ENCODE results near the gene CD93. TPM values are rescaled to one million over a fixed set of nuclear protein-coding genes. Genes with fewer than 3 reads are reported as not detected.

CD93 gene
- total RNA-seq, 1 experiment from 2014 or later = not detected

DNA sequence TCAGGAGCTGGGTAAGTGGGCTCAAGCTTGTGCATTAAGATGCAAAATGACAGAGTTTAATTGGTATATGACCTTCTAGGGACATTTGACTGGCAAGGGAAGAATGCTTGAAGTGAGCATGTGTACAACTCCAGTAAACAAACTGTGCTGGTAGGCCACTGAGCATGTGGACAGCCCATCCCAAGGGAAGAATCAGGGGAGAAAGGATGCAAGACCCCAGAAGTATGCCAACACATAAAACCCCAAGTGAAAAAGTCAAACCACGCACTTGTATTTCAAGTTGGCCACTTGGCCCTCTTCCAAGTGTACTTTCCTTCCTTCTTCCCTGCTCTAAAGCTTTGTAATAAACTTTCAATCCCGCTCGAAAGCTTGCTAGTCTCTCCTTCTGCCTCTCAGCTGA is 26.3 kb downstream of the CD93 start:
- no peaks in the 10 kb centered on the region for H3K27me3 ChIP-seq (replicated peaks; ENCODE audit: control insufficient read depth, insufficient read depth, low read length)
- Mint-ChIP-seq H3K4me3 (ENCODE audit: unreplicated experiment) (no peak overlapping the region), H3K27ac (ENCODE audit: unreplicated experiment) (no peak overlapping the region), H3K36me3 (ENCODE audit: insufficient read depth, unreplicated experiment) (no peaks in the 10 kb centered on the region), H3K4me1 (ENCODE audit: low read depth, unreplicated experiment) (peaks cover 23% of the 10 kb centered on the region), H3K9me3 (ENCODE audit: unreplicated experiment) (no peaks in the 10 kb centered on the region), H3K27me3 (ENCODE audit: insufficient read depth, unreplicated experiment) (no peaks in the 10 kb centered on the region)
- no TSS peak for BruUV-seq (replicated peaks)
- CTCF ChIA-PET = interaction anchor here (0.7 kb wide), 1 partner anchor 106 kb away, joined by 3 read pairs; no protein-coding TSS in a partner anchor
- no peak for TF ChIP-seq CTCF (IDR thresholded peaks at IDR 0.05; ENCODE audit: insufficient read depth in 1 of 2, low read depth in 1 of 2, low read length in 1 of 2, severe bottlenecking in 1 of 2, unreplicated experiment in 1 of 2)
- no peak overlapping the region for H3K4me3 ChIP-seq (ENCODE audit: low read depth, low read length)
- no peaks in the 10 kb centered on the region for H3K9me3 ChIP-seq
- intact Hi-C loops (cut with micrococcal nuclease; ENCODE audit: unreplicated experiment) = loop anchor here (5.0 to 10.0 kb wide), 3 partner anchors 105 to 368 kb away; no protein-coding TSS in a partner anchor
- POLR2A ChIA-PET = no interaction called here
- H3K4me1 ChIP-seq = peaks cover 37% of the 10 kb centered on the region
- DNase-seq = no peak
- no peaks in the 10 kb centered on the region for H3K36me3 ChIP-seq (ENCODE audit: control insufficient read depth, insufficient read depth, low read length)

- H3K27me3 Mint-ChIP-seq (ENCODE audit: insufficient read depth, unreplicated experiment) = no peaks in the 10 kb centered on the region
- peaks cover 16% of the 10 kb centered on the region for H3K4me1 Mint-ChIP-seq (ENCODE audit: low read depth, unreplicated experiment)
- POLR2A ChIA-PET = no interaction called here
- no peak for TF ChIP-seq CTCF (IDR thresholded peaks at IDR 0.05; ENCODE audit: insufficient read depth in 1 of 2, low read depth in 1 of 2, low read length in 1 of 2, severe bottlenecking in 1 of 2, unreplicated experiment in 1 of 2)
- H3K9me3 Mint-ChIP-seq (ENCODE audit: unreplicated experiment) = no peaks in the 10 kb centered on the region
- CTCF ChIA-PET = no interaction called here
- H3K27ac Mint-ChIP-seq (ENCODE audit: unreplicated experiment) = no peak overlapping the region
- no peaks in the 10 kb centered on the region for H3K36me3 Mint-ChIP-seq (ENCODE audit: insufficient read depth, unreplicated experiment)
- no peak for DNase-seq
- Histone ChIP-seq H3K9me3 (no peaks in the 10 kb centered on the region), H3K4me1 (peaks cover 28% of the 10 kb centered on the region), H3K27me3 (replicated peaks; ENCODE audit: control insufficient read depth, insufficient read depth, low read length) (no peaks in the 10 kb centered on the region), H3K36me3 (ENCODE audit: control insufficient read depth, insufficient read depth, low read length) (no peaks in the 10 kb centered on the region), H3K4me3 (ENCODE audit: low read depth, low read length) (no peak overlapping the region)
- BruUV-seq (replicated peaks) = no TSS peak
- intact Hi-C loops (cut with micrococcal nuclease; ENCODE audit: unreplicated experiment) = loop anchor here (10.0 kb wide), 1 partner anchor 106 kb away; no protein-coding TSS in a partner anchor
- H3K4me3 Mint-ChIP-seq (ENCODE audit: unreplicated experiment) = no peak overlapping the region
These were observed 27.1 kb downstream of the CD93 start for GRCh38 chr20:23059001-23059400.

GRCh38 chr20:23058240-23058639 is 27.9 kb downstream of the CD93 start:
- no peak for DNase-seq
- ChIA-PET POLR2A (no interaction called here), CTCF (no interaction called here)
- Mint-ChIP-seq H3K36me3 (ENCODE audit: insufficient read depth, unreplicated experiment) (no peaks in the 10 kb centered on the region), H3K9me3 (ENCODE audit: unreplicated experiment) (no peaks in the 10 kb centered on the region), H3K4me3 (ENCODE audit: unreplicated experiment) (no peak overlapping the region), H3K27me3 (ENCODE audit: insufficient read depth, unreplicated experiment) (no peaks in the 10 kb centered on the region), H3K27ac (ENCODE audit: unreplicated experiment) (no peak overlapping the region), H3K4me1 (ENCODE audit: low read depth, unreplicated experiment) (peaks cover 22% of the 10 kb centered on the region)
- no peaks in the 10 kb centered on the region for H3K36me3 ChIP-seq (ENCODE audit: control insufficient read depth, insufficient read depth, low read length)
- TF ChIP-seq CTCF (IDR thresholded peaks at IDR 0.05; ENCODE audit: insufficient read depth in 1 of 2, low read depth in 1 of 2, low read length in 1 of 2, severe bottlenecking in 1 of 2, unreplicated experiment in 1 of 2) = peak in 1 of 2 experiments; percentile 12
- no peaks in the 10 kb centered on the region for H3K27me3 ChIP-seq (replicated peaks; ENCODE audit: control insufficient read depth, insufficient read depth, low read length)
- no peak overlapping the region for H3K4me3 ChIP-seq (ENCODE audit: low read depth, low read length)
- H3K4me1 ChIP-seq = peaks cover 32% of the 10 kb centered on the region
- BruUV-seq (replicated peaks) = no TSS peak
- intact Hi-C loops (cut with micrococcal nuclease; ENCODE audit: unreplicated experiment) = loop anchor here (10.0 kb wide), 1 partner anchor 107 kb away; no protein-coding TSS in a partner anchor
- H3K9me3 ChIP-seq = no peaks in the 10 kb centered on the region

Data from Caco-2 (cell line).